Activated CD8-positive, alpha-beta T cell treated with anti-CD3 and anti-CD28 coated beads, Interleukin-2, amount 10 ng/mL, durations not matched to agents 7 days and 5 days (primary cell): Measurements from ENCODE around the gene METTL23. TPM values are rescaled to one million over a fixed set of nuclear protein-coding genes. Genes with fewer than 3 reads are reported as not detected.
A peak's percentile ranks its signal among the peaks of the same experiment; 100 is the strongest.

ENCODE experiments used
- ATAC-seq: fragments of 150-1000 bp; cut with Tn5 transposase; one replicate; pipeline ENCODE4 v1.10.0; 2021; ENCODE audit warnings: moderate library complexity
- CTCF ChIA-PET: fragments of 350-600 bp; sonication (Branson Sonifier 250); formaldehyde crosslinking; loops from one replicate; lab custom pipeline; 2021; ENCODE audit warnings: antibody characterized with exemption; lab: Charles Lee
- POLR2A ChIA-PET: fragments of 350-600 bp; sonication (Branson Sonifier 250); formaldehyde crosslinking; loops from one replicate; lab custom pipeline; 2021; ENCODE audit warnings: antibody characterized with exemption; lab: Charles Lee
- DNase-seq: peaks from one replicate; pipeline ENCODE4 v3.0.0-alpha.2; 2020
- H3K27ac Mint-ChIP-seq: one replicate; pipeline ENCODE4 v1.8.0; 2021; ENCODE audit warnings: mild to moderate bottlenecking, mixed read lengths
- H3K27me3 Mint-ChIP-seq: one replicate; pipeline ENCODE4 v1.8.0; 2021; ENCODE audit warnings: low read depth, mixed read lengths
- H3K36me3 Mint-ChIP-seq: one replicate; pipeline ENCODE4 v1.8.0; 2021; ENCODE audit warnings: low read depth, mixed read lengths
- H3K4me1 Mint-ChIP-seq: one replicate; pipeline ENCODE4 v1.8.0; 2021; ENCODE audit warnings: low read depth, mixed read lengths
- H3K4me3 Mint-ChIP-seq: one replicate; pipeline ENCODE4 v1.8.0; 2021; ENCODE audit warnings: mild to moderate bottlenecking, mixed read lengths
- H3K9me3 Mint-ChIP-seq: one replicate; pipeline ENCODE4 v1.8.0; 2022; ENCODE audit warnings: mixed read lengths; ENCODE audit not compliant: insufficient read depth
- microRNA-seq: library from miRNA; unstranded; fragments of <30 nt; microRNA quantifications from one replicate; pipeline ENCODE4 v1.2.0, GENCODE V29; 2022
- total RNA-seq, 2 experiments: library from RNA; stranded (reverse); gene quantifications; one replicate each; pipeline ENCODE4 v1.2.3, GENCODE V29; 2021

The METTL23 gene
- total RNA-seq, 2 experiments from 2014 or later, result 39.6 to 44.7 TPM

GRCh38 chr17:76781056-76781982 lies 54.7 kb downstream of the METTL23 start:
- peak; percentile 36 for ATAC-seq
- H3K4me3 Mint-ChIP-seq, result no peak overlapping the region

GRCh38 chr17:76783146-76783545 lies 56.5 kb downstream of the METTL23 start:
- DNase-seq, result no peak
- peaks cover 5% of the 10 kb centered on the region for H3K4me1 Mint-ChIP-seq
- no peak overlapping the region for H3K27ac Mint-ChIP-seq
- ATAC-seq, result no peak
- ChIA-PET CTCF (interaction anchor here (1.0 kb wide), 1 partner anchor 85 kb away, joined by 3 read pairs; the partner anchor contains the start of gene MGAT5B), POLR2A (interaction anchor here (0.6 kb wide), 1 partner anchor 9 kb away, joined by 3 read pairs; no protein-coding TSS in a partner anchor)
- no peak overlapping the region for H3K4me3 Mint-ChIP-seq
- no peaks in the 10 kb centered on the region for H3K9me3 Mint-ChIP-seq
- H3K36me3 Mint-ChIP-seq, result peaks cover 6% of the 10 kb centered on the region
- H3K27me3 Mint-ChIP-seq, result no peaks in the 10 kb centered on the region

More at GRCh38 chr17:76781056-76781982, 54.7 kb downstream of the METTL23 start:
- DNase-seq, result no peak
- H3K27ac Mint-ChIP-seq, result no peak overlapping the region
- POLR2A ChIA-PET, result interaction anchor here (0.9 to 1.1 kb wide), 3 partner anchors 9 to 53 kb away, joined by 3 to 4 read pairs (median 3); no protein-coding TSS in a partner anchor
- peaks cover 12% of the 10 kb centered on the region for H3K36me3 Mint-ChIP-seq
- CTCF ChIA-PET, result interaction anchor here (1.0 to 1.2 kb wide), 2 partner anchors 13 to 43 kb away, joined by 3 to 4 read pairs; no protein-coding TSS in a partner anchor
- H3K9me3 Mint-ChIP-seq, result no peaks in the 10 kb centered on the region
- no peaks in the 10 kb centered on the region for H3K4me1 Mint-ChIP-seq
- H3K27me3 Mint-ChIP-seq, result no peaks in the 10 kb centered on the region

Small RNA genes lying within 50 kb of the gene (microRNA-seq; reads per million reads assigned to microRNA genes)
- gene MIR636, result 4.0 reads per million

Other genes with a start within 250 kb of the METTL23 start
- 10 to 100 TPM; 51.4 to 52.1 TPM for gene RHBDF2, start 225.4 kb upstream of the METTL23 start, total RNA-seq
- under 1 TPM in 1 of 2 experiments, not detected in 1; 0.40 TPM for gene CYGB, start 189.1 kb upstream of the METTL23 start, total RNA-seq
- not detected for gene PRCD, start 186.8 kb upstream of the METTL23 start, total RNA-seq
- not detected for gene ST6GALNAC2, start 141.0 kb upstream of the METTL23 start, total RNA-seq
- gene ST6GALNAC1, start 83.1 kb upstream of the METTL23 start, total RNA-seq, result not detected
- gene MXRA7, start 15.9 kb upstream of the METTL23 start, total RNA-seq, result 10 to 100 TPM; 12.4 to 13.3 TPM
- 10 to 100 TPM; 59.3 to 61.2 TPM for gene JMJD6, start 233 bp upstream of the METTL23 start, total RNA-seq
- 100 to 1,000 TPM; 420 to 444 TPM for gene SRSF2, start 10.5 kb downstream of the METTL23 start, total RNA-seq
- gene MFSD11, start 11.3 kb downstream of the METTL23 start, total RNA-seq, result 10 to 100 TPM; 22.1 to 22.8 TPM
- under 1 TPM in 1 of 2 experiments, not detected in 1; 0.26 TPM for gene MGAT5B, start 141.6 kb downstream of the METTL23 start, total RNA-seq